Midbrain (tissue), 1 donor: ENCODE data around the gene MICOS13.

Experiments used
- DNase-seq: peaks from one replicate; lab custom pipeline; 2025; lab: John Stamatoyannopoulos, UW

MICOS13 gene

DNA sequence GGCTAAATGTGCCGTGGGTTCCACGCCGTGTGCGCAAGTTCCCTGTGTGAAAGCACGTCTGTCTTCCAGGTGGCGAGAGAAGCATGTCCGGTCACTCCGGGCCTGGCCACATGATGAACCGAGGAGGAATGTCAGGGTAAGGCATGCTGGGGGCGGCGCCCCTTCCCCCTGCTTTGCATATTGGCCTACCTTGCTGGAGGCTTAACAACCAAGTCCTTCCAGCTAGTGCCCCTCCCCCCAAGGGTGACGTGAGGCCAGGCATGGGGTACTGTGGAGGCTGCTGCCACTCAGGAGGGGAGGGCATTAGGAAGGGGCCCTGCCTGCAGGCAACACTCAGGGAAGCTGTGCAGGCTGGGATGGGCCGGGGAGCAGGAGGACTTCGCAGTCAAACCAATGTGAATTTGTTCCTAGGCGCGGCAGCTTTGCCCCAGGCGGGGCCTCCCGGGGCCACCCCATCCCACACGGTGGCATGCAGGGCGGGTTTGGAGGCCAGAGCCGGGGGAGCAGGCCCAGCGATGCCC lies 12.5 kb downstream of the MICOS13 start:
- DNase-seq: no peak

DNA sequence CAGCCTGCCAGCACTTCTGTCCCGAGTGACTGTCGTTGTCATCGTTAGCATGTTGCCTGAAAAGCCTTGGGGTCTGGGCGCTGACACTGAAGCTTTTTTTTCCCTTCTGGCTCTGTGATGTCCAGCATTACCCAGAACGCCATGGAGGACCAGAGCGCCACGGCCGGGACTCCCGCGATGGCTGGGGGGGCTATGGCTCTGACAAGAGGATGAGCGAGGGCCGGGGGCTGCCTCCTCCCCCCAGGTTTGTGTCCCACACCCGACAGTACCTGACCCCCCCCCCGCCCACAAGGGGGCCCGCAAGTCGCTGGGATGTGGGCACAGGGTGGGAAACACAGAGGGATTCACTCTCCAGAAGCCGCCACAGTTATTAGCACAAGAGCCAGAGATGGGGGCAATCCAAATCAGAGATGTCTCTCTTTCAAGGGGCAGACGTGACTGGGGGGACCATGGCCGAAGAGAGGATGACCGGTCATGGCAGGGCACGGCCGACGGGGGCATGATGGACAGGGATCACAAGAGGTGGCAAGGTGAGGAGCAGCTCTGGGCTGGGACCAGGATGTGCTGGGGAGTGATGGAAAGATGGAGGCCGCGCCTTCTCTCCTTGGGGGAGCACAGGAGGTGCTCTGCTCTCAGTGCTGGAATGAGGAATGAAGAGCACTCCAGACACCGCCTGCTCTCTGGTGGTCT lies 13.2 kb downstream of the MICOS13 start:
- DNase-seq: no peak

DNA sequence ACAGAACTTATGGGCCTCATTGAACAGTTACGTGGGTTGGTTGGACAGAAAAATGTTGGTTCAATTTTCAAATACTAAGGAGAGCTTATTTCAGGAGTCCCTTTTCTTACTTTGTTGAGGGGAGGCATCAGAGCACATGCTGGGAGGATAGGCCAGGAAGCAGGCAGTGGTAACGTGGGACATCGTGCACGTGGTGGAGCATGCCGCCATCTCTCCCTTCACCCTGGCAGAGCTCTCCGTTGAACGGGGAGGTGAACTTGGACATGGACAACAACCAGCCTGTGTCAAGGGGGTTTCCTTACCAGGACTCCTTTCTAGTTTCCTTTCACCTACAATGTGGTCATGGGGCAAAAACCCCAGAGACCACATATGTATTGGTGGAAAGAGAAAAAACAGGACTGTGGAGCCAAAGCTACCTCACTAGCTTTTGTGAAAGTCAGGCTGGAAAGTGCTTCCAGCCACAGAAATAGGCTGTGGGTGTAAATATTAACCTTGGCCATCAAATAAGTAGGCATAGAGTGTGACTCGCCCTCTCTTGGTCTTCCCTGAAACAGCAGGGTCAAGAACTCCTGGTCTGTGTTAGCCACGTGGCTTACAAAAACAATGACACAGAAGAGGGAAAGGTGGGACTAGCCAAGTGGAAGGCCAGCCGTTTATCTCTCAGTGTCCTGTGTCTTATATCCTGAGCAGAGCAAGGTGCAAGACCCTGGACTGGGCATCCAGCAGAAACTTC lies 14.4 kb downstream of the MICOS13 start:
- DNase-seq: no peak

DNA sequence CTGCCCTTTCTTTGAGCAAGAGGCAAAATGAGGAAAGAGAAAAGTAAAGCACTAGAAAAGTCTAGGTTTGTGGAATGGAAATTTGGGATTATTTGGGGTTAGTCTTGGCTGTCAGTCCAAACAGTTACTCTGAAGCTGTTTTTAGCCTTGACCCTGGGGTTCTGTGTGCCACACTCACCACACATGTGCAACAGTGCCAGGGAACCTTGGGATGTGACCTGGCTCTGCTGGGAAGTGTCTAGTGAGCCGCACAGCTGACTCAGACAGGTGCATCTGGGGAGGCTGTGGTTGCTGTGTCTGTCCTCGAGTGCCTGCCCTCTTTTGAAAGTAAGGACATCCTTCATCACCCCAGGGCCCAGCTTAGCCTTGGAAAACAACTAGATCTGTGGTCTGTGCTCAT lies 15.8 kb downstream of the MICOS13 start:
- no peak for DNase-seq

DNA sequence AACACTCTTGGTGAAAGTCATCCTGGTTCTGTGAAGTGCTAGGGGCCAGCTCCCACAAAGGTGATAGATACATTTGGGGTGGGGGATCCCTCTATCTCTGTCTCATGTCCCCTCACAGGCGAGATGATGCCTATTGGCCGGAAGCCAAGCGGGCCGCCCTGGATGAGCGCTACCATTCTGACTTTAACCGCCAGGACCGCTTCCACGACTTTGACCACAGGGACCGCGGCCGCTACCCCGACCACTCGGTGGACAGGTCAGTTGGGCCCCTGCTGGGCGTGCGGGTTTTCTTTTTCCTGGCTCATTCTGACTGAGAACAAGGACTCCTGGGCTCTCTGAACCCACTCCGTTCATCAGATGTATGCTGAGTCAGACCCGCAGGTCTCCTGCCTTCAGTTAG lies 16.4 kb downstream of the MICOS13 start:
- no peak for DNase-seq

DNA sequence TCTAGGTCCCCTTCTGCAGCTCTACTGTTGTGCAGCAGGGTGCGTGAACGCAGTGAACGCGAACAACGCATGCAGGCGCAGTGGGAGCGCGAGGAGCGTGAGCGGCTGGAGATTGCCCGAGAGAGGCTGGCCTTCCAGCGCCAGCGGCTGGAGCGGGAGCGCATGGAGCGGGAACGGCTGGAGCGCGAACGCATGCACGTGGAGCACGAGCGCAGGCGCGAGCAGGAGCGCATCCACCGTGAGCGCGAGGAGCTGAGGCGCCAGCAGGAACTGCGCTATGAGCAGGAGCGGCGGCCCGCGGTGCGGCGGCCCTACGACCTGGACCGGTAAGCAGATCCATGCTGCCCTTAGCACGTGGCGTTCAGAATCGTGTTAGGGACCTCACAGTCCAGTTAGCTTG lies 18.8 kb downstream of the MICOS13 start:
- DNase-seq: no peak

DNA sequence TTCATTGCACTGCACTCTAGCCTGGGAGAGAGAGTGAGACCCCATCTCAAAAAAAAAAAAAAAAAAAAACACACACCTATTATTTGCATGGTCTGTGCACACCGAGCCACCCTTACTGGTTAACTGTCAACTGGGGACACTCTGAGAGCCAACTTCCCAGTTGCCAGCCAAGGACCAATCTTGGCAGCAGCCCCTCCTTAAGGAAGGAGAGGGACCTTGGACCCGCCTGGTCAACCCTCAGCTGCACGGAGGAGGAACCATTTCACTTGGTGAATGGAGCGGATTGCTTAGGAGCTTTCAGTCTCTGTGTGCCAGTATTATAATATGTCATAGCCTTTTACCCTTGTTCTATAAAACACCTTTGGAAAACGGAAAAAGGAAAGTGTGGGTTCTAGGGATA lies 24.9 kb downstream of the MICOS13 start:
- no peak for DNase-seq

DNA sequence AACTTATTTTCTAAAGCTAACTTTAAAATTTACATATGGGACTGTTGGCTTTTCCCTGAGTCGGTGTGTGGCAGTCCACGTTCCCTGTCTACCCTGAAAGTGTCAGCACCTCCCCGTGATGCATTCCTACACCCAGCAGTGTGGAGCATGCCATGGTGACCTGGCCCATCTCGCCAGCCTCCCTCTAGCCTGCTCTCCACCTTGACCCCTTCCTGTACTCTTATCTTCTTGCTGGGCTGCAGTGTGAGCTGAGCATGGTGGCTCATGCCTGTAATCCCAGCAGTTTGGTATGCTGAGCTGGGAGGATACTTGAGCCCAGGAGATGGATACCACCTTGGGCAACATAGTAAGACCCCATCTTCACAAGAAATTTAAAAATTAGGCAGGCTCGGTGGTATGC lies 25.4 kb downstream of the MICOS13 start:
- no peak for DNase-seq

DNA sequence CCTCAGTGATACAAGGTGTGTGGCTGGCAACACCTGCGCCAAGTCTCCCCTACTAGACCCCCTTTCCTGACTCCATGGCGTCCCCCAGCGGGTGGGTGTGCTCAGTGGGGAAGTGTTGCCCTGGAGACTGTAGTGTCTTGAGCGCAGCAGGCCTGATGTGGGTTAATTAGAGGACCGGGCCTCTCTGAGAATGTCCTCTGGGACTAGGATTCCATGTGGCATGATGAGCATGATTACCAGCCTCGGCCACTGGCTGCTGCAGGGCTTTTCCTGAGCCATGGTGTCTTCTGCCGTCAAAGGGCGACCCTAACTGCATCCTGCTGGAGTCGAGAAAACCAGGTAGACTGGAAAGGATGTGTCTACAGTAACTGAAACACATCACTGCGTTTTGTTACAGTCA lies 28.1 kb downstream of the MICOS13 start:
- no peak for DNase-seq

DNA sequence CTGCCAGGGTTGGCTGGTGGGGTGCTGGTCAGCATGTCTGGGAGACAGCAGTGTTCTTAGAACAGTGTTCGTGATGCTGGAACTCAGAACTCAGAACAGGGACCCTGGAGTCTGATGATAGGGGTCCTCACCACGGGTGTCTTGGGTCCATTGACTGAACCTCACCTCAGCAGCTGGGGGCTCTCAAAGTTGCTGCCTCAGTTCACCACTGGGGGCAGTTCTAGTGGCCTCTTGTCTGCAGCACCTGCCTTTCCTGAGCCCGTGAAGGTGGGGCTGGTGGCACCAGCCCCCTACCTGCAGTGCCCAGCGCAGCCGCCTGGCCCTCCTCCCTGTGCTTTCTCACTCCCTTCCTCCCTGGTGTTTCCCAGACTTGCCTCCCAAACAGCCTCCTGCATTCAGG lies 29.0 kb downstream of the MICOS13 start:
- no peak for DNase-seq

DNA sequence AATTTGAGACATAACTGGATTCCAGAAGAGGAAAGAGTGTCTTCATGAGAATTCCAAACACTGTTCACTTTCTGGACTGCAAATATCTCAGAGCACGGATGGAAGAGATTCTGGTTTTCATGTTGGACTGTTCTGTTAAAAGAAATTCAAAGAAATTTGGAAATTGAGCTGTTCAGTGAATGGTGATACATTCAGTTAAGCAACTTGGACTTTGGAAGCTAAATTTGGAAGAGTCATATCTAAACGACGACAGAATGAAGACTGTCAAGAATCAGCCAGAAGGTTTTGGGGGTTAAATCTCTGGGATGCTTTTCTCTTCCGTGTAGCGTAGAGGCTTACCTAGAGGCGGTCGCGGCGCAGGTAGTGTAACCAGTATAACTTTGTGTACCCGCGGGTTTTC lies 31.9 kb downstream of the MICOS13 start:
- DNase-seq: no peak

DNA sequence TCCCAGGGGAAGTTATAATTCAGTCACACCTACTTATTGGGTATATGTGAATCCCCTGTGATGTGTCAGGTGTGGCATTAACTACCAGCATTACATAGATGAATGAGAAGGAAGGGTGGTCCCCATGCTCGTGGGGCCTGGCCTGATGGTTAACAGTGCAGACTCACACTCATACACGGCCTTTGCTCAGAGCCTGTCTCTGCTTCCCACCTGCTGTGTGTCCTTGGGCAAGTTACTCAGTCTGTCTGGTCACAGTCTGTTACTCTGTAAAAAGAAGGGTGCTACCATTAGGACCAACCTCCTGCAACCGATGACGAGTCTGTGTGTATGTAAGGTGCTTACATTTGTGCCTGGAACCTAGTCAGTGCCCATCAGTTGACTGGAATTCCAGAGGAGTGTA lies 33.6 kb downstream of the MICOS13 start:
- DNase-seq: no peak

DNA sequence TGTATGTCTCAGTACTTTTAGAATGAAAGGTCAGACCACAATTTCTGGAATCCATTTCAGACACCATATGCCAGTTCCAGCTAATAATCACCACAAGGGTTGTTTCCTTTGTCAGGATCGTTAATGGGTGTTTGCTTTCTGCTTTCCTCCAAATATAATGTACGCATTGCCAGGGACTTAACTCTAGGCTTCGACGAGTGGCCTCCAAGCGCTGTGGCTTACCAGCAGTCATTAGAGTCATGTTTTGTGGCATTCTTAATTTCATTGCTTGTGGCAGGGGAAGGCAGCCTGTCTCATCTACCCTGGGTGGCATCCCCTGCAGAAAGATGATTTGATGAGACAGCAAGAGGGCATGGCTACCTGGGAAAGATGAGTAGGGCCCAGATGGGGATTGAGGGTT lies 34.9 kb downstream of the MICOS13 start:
- DNase-seq: no peak

DNA sequence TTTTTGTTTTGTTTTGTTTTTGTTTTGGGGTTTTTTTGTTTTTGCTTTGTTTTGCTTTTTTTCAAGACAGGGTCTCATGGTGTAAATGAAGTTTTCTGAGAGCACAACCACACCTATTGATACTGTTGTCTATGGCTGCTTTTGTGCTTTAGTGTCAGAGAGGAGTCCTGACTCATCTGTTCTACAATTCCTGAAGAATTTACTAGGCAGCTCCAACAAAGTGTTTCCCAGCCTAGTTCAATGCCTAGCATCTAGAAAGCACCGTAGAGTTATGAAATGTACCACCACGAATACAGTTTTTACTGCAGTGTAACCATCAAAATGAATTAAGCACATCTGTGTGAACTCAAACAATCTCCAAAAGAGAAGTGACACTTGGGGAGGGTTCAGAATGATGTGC lies 36.3 kb downstream of the MICOS13 start:
- DNase-seq: no peak

DNA sequence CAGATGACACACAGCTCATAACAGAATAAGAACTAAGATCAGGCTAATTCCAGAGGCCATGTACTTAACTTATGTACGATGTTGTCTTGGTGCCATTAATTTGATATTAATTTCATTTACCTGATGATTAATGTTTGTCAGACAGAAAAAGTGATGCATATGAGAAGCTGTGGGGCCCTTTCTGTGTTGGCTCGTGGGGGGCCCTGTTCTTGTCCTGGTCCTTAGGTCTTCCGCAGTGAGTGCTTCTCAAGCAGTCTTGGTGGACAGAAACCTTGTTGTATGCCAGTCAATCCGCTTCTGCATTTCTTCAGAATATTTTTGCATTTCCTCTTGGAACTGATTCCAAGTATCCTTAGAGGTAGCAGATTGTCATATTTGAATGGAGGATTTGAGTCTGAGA lies 37.3 kb downstream of the MICOS13 start:
- no peak for DNase-seq

DNA sequence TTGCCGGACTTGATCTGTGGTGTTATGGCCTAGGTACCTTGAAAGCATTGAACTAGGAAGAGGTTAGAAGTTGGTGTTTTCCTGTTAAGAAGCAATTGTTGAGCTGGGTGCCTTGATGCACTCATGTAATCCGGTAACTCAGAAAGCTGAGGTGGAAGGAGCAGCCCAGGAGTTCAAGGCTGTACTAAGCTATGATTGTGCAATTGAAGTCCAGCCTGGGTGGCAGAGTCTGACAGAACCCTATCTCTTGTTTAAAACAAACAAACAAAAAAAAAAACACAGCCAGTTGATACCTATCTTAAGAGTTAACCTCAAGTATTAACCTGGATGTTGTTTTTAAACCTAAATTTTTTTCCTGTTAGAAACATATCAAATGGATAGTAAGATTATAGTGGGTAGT lies 38.1 kb downstream of the MICOS13 start:
- DNase-seq: no peak

DNA sequence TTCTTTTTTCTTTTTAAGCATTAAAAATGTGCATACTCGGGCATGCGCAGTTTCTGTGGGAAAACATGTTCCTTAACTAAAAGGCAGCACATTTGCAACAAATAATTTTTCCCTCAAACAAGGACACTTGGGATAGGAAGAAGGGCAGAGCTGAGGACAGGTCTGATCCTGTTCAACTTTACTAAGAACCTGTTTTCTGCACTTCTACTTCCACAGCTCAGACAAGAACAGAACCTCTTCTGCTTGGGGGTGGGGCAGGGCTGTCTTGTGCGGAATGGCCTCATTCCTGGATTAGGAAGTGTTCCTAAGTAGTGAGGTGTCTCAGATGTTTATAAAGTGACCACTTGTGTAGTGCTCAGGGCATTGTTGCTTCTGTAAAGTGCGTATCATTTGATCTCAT lies 39.1 kb downstream of the MICOS13 start:
- no peak for DNase-seq

DNA sequence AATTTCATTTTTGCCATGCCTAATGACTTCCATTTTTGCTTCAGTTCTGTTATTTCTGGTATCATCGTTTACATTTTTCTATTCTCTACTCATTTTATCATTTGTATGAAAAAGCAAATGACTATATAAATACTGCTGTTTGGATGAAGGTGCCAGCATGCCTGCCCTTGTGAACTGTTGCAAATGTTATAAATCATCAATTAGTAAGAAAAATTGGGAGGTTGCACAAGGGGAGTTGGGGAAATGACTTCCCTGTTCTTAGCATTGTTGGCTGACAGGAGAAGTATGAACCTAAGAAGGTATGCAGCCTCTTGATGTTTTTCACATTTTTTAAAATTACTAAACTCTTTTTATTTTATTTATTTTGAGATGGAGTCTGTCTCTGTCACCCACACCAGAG lies 42.3 kb downstream of the MICOS13 start:
- no peak for DNase-seq

DNA sequence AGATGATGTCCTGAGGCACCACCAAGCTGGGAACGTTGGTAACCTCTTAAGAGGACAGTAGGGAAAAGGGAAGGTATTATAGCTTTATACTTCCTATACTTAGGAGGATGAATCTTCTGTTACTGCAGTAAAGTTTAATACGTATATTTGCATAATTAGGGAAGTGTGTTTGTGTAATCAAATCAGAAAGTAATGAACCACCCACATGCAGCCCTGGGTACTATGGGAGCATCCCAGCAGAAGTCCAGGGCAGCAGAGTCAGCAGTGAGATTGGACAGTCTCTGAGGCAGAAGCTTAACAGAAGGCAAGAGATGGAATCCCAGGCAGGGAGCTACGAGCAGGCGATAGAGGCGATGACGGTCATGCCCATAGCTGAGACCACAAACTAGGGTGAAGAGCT lies 44.9 kb downstream of the MICOS13 start:
- DNase-seq: no peak

DNA sequence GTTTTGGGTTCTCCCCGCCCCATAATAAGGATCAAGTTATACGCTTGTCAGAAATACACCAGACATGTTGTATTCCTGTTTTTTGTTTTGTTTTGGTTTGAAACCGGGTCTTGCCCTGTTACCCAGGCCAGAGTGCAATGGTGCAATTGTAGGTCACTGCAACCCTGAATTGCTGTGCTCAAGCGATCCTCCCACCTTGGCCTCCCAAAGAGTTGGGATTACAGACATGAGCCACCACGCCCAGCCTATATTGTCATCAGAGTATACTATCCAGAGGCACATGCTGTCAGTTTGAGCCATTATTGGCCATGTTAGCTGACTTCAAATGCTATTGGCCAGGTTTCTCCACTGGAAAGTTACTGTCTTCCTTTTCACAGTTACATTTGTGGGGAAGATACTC lies 47.7 kb downstream of the MICOS13 start:
- no peak for DNase-seq

DNA sequence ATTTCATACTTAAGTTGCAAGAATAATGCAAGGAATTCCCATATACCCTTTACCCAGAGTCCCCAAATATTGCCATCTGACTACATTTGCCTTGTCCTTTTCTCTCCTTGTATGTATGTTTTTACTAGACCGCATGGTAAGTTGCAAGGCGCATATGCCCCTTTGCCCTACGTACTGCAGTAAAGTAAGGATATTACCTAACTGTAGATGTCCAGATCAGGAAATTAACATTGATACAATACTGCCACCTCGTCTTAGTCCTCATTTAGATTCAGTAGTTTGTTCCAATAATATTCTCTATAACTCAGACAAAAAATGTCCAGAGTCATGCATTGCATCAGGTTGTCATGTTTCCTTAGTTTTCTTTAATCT lies 48.1 kb downstream of the MICOS13 start:
- no peak for DNase-seq

DNA sequence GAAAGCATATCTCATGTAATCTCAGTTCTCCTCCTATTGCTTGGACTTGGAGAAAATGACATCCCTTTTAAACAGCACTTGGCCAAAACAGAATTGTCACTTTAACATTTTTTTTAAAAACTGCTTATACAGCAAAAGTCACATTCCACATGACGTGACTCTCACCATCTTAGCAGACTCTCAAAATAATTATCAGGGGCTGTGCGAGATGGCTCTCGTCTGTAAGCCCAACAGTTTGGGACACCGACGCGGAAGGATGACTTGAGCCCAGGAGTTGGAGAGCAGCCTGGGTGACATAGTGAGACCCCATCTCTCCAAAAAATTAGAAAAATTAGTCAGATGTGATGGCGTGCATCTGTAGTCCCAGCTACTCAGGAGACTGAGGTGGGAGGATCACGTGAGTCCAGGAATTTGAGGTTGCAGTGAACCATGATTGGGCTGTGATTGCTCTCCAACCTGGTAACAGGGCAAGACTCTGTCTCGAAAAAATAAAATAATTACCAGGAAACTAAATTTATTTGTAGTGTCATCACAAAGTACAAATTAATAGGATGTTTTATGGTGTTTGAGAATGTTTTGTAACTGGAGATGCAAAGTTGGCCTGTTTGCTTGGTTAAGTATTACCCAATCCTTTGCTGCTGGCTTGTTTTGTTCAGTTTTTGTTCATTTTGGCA lies 48.6 kb downstream of the MICOS13 start:
- DNase-seq: no peak

DNA sequence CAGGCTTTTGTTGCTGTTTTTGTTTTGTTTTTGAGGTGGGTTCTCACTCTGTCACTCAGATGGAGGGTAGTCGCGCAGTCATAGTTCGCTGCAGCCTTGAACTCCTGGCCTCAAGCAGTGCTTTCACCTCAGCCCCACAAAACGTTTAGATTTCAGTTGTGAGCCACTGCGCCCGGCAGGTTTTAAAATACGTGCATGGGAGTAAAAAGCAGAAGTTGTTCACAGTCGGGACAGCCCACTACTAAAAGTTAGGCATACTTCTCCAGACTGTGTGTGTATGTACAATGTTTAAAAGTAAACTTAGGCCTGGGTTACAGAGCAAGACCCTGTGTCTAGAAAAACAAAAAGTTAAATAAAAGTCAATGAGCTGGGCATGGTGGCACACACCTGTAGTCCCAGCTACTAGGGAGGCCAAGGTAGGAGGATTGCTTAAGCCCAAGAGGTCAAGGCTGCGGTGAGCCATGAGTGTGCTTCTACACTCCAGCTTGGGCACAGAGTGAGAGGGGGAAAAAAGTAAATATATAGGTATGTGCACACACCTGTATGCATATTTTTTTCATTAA lies 51.3 kb downstream of the MICOS13 start:
- no peak for DNase-seq
